NCI-H1417 treated with DMSO at 0.1 percent for 48 hours (cell line): ENCODE results near the gene SYNE2.
"Not testable (repeated sequence)": the region's sequence is repeated elsewhere in the genome, so short reads cannot be mapped to it uniquely, and the experiment has no call there.

Source experiments
- DNase-seq: peaks from one replicate; lab custom pipeline; 2025; lab: John Stamatoyannopoulos, UW

SYNE2 gene

DNA sequence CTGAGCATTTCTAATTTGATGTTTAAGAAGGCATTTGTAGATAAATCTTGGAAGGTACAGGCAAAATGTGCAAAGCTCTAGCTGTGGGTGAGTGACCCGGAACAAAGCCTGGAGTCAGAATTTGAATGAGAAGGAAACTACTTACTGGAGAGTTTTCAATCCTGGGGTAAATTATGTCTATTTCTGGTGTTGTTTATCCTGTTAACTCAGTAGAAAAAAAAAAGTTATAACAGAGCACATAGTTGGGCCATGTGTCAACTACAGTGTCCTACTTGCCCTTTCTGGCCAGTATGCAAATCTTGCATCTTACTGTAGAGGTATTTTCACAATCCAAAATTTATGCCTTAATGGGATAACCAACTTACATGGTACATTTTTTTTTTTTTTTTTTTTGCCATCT, 182.3 kb downstream of the SYNE2 start:
- DNase-seq: no peak

DNA sequence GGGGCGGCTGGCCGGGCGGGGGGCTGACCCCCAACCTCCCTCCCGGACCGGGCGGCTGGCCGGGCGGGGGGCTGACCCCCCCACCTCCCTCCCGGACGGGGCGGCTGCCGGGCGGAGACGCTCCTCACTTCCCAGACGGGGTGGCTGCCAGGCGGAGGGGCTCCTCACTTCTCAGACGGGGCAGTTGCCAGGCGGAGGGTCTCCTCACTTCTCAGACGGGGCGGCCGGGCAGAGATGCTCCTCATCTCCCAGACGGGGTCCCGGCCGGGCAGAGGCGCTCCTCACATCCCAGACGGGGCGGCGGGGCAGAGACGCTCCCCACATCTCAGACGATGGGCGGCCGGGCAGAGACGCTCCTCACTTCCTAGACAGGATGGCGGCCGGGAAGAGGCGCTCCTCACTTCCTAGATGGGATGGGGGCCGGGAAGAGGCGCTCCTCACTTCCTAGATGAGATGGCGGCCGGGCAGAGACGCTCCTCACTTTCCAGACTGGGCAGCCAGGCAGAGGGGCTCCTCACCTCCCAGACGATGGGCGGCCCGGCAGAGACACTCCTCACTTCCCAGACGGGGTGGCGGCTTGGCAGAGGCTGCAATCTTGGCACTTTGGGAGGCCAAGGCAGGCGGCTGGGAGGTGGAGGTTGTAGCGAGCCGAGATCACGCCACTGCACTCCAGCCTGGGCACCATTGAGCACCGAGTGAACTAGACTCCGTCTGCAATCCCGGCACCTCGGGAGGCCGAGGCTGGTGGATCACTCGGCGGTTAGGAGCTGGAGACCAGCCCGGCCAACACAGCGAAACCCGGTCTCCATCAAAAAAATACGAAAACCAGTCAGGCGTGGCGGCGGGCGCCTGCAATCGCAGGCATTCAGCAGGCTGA, 185.3 kb downstream of the SYNE2 start:
- not testable (repeated sequence) for DNase-seq

GRCh38 chr14:64038841-64039542, 186.2 kb downstream of the SYNE2 start:
- no peak for DNase-seq

- DNase-seq: no peak
Observed at GRCh38 chr14:64040044-64040443, 187.2 kb downstream of the SYNE2 start.

GRCh38 chr14:64043296-64043695, 190.5 kb downstream of the SYNE2 start:
- not testable (repeated sequence) for DNase-seq

DNA sequence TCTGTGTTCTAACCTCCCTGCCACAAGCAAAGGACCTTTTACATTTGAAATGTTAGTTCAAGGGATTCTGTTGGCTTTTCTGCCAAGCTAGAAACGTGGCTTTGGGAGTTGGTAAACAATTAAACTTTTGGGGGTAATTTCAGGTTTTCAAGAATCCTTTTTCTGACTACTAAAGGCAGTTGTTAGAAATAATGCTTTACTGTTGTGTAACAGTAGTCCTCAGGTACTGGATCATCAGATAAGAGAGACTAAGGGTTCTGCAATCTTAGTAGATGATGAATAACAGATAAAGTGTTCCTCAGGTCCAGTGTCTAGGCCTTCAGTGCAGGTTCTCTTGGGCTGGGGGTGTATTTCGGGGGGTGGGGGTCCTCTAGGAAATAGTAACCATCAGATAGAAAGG, 192.3 kb downstream of the SYNE2 start:
- DNase-seq: no peak

DNA sequence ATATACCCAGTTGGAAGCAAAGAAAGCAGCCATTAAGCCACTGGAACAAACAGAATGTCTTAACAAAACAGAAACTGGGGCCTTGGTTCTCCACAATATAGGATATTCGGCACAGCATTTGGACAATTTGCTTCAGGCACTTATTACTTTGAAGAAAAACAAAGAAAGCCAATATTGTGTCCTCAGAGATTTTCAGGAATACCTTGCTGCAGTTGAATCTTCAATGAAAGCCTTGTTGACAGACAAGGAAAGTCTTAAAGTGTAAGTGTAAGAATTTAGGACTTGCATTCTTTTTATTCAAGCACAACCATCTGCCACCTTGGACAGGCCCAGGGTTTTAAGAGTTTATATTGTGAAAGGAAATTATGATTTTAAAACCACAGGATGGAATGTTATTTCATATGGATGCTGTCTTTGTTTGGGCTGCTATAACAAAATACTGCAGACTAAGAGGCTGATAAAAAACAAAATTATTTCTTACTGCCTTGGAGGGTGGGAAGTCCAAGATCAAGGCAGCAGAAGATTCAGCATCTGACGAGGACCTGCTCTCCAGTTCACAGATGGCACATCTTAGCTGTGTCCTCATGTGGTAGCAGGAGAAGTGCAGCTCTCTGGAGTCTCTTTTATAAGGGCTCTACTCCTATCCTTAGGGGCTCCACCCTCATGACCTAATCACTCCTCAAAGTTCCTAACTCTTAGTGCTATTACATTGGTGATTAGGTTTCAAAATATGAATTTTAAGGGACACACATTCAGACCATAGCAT, 197.0 kb downstream of the SYNE2 start:
- DNase-seq: no peak

GRCh38 chr14:64053694-64054669, 201.2 kb downstream of the SYNE2 start:
- DNase-seq: no peak

GRCh38 chr14:64059454-64060198, 206.8 kb downstream of the SYNE2 start:
- no peak for DNase-seq

GRCh38 chr14:64060199-64060545, 207.4 kb downstream of the SYNE2 start:
- DNase-seq: no peak

DNA sequence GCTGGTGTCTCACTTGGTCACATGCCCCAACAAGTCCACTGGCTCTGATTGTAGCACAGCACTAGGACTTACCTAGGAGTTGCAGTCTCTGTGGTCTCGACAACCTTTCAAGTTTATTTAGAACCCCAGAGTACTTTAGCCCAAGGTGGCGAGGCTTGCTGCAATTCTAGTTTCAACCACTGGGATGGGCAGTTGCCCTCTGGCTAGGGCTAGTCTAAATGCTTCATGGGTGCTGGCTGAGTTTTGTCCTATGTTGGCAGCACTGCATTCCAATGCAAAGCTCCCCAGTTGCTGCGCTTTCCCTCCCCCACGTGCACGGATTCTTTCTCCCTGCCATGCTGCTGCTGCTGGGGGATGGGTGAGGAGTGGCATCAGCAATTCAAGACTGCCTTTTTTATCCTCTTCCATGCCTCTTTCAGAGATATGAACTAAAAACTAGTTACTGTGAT, 207.9 kb downstream of the SYNE2 start:
- no peak for DNase-seq

DNA sequence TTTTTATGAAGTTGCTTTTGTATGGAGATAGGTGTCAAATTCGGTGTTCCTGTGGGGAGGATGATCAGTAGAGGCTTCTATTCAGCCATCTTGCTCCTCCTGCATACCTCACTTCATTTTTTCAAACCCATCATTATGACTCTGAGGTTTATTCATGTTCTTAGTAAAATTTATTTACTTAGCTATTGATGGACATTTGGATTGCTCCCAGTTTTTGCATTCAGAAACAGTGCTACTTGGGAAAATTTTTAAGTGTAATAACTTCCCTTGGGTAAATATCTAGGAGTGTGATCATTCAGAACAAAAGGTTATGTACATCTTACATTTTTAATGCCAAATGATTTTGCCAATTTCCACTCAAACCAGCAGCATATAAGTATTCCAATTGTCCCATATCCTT, 208.3 kb downstream of the SYNE2 start:
- DNase-seq: no peak

DNA sequence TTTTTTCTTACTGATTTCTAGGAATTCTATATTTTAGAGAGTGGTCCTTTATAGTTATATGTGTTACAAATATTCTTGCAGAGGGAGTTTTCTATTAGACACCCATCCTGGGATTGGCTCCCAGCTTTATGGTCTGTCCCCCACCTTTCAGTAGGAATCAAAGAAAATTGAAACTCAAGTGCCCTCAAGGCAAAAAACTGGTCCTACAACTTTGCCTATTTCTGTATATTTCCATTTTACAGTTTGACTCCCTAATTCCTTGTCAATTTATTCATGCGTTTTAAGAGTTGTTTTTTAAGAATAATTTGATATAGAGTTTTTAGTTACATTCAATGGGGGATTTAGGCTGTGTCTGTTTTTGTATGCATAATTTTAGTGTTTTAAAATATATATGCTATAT, 208.9 kb downstream of the SYNE2 start:
- DNase-seq: no peak

DNA sequence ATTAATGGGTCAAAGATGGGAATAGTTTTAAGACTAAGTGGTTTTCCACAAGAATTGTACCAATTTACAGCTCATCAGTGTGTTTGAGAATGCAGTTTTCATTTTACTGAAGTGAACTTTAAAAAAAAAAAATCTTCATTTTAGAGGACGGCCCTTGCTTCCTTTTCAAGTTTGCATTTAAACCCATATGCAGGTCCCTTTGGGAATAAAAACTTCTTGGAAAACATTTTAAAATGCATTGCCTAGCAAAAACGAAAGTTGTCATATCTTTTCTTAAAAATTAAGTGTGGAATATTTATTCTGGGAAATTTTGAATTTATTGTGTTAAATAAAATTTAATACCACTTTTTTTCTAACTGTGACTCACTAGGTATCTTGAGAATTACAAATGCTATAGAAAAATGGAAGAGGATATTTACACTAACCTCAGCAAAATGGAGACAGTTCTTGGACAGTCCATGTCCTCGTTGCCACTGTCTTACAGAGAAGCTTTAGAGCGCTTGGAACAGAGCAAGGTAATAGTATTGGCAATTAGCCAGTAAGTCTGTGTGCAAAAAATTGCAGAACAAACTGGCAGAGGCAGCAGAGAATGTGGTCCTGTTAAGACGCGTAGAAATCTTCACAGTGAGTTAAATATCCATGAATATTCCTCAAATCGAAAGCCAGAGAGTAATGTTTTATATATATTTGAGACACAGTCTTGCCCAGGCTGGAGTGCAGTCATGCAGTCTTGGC, 209.7 kb downstream of the SYNE2 start:
- DNase-seq: no peak

DNA sequence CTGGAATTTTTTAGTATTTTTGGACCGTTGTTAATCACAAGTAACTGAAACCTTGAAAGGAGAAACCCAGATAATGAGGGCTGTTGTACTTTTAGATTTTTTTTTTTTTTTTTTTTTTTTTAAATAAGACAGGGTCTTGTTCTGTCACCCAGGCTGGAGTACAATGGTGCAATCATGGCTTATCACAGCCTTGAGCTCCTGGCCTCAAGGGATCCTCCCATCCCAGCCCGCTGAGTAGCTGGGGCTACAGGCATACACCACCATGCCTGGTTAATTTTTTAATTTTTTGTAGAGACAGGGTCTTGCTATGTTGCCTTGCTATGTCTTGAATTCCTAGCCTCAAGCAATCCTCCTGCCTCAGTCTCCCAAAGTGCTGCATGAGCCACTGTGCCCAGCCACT, 211.6 kb downstream of the SYNE2 start:
- no peak for DNase-seq

GRCh38 chr14:64069634-64070359, 217.0 kb downstream of the SYNE2 start:
- DNase-seq: no peak

DNA sequence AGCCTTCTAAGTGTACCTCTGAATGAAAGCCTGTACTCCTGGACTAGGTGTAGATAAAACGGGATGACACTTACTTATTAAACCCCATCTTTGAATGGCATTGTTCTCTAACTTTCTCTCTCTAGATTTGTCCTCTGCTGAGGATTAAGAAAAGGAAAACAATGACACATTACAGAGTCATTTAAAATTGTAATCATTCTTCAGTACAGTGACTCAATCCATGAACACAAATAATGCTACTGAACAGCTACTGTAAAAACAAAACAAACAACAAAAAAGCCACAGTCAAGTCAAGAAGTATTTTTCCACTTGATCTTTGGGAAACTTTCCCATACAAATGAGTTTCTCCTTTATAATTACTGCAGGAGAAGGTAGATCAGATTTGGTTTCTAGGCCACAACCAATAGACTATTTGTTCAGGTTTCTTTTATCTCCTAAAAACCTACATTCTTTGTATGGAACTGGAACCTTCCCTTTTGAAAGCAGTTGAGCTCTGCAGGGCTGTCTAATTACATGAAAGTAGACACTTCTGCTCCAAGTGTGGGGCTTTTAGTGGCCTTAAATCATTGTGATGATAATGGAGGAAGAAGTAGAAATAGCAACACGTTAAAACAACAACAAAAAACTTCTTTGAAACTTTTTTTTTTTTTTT, 222.3 kb downstream of the SYNE2 start:
- DNase-seq: no peak

- DNase-seq: no peak
Observed at GRCh38 chr14:64075613-64076005, 222.8 kb downstream of the SYNE2 start.

GRCh38 chr14:64080452-64080851, 227.6 kb downstream of the SYNE2 start:
- DNase-seq: no peak
